NCI-H2081 (cell line): Measurements from ENCODE around the gene HKDC1.
"Not testable (repeated sequence)": the region's sequence is repeated elsewhere in the genome, so short reads cannot be mapped to it uniquely, and the experiment has no call there.

Source experiments
- DNase-seq, 2 experiments: peaks; one replicate each; lab custom pipeline; 2025; lab: John Stamatoyannopoulos, UW

The HKDC1 gene

GRCh38 chr10:69242040-69242851 is 22.1 kb downstream of the HKDC1 start:
- no peak for DNase-seq

- DNase-seq = no peak
These were observed 22.7 kb downstream of the HKDC1 start for GRCh38 chr10:69242852-69243212.

GRCh38 chr10:69243817-69244216 is 23.7 kb downstream of the HKDC1 start:
- DNase-seq = no peak

- DNase-seq = no peak
These were observed 25.9 kb downstream of the HKDC1 start for GRCh38 chr10:69246036-69246435.

DNA sequence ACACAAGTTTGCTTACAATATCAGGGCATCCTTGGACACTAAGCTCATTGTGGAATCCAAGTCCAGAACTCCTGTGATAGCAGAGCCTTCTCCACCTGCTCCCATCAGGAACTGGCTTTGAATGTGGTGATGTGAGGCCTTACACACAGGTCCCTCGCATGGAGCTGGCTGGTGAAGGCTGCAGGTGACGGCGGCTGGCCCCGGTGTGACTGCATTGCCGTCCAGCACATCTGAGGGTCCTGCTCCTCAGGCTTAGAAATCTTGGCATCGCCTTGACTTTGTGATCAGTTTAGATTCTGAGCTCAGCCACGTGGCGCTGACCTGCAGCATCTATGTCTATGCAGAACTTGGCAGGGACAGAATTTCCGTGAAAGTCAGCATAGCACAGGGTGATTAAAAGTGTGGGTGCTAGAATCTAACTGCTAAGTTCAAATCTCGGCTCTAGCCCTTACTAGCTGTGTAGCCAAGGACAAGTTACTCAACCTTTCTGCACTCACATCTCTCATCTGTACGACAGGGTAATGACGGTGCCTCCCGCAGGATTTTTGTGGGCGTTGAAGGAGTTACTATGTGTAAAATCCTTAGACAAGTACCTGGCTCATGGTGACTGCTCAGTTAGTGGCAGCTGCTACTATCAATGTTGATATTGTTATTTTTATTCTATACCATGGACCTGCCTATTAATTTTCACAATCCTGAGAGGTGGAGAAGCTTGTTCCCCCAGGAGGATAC is 26.6 kb downstream of the HKDC1 start:
- DNase-seq = no peak

DNA sequence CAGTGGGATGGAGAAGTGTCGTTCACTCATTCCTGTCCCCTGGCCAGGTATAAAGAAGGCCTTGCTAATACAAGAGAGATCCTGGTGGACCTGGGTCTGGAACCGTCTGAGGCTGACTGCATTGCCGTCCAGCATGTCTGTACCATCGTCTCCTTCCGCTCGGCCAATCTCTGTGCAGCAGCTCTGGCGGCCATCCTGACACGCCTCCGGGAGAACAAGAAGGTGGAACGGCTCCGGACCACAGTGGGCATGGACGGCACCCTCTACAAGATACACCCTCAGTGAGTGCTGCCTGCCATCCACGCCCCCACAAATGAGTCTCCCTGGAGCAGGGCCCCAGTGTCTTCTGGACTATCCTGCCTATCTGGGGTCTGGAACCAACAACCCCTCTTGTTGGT is 27.2 kb downstream of the HKDC1 start:
- no peak for DNase-seq

- DNase-seq = no peak
These were observed 28.1 kb downstream of the HKDC1 start for GRCh38 chr10:69248117-69248730.

- no peak for DNase-seq
These were observed 29.9 kb downstream of the HKDC1 start for GRCh38 chr10:69250041-69250440.

- not testable (repeated sequence) for DNase-seq
These were observed 31.3 kb downstream of the HKDC1 start for GRCh38 chr10:69251417-69251816.

DNA sequence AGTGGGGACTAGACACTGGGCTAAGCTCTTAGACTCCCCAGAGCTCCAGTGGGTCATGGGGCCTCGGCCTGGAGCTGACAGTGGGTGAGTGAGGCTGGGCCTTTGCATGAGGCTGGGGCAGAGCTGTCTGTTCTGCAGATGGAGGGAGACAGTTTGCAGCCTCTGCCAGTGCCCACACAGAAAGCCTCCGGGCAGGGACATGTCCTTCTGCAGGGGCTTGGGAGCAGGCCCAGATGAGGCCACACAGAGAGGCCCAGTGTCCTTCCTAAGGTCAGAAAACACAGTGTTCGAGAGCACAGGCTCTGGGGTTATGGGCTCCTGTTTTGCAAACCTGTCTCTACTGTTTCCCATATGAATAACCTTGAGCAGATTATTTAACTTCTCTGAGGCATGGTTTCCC is 33.0 kb downstream of the HKDC1 start:
- no peak for DNase-seq

DNA sequence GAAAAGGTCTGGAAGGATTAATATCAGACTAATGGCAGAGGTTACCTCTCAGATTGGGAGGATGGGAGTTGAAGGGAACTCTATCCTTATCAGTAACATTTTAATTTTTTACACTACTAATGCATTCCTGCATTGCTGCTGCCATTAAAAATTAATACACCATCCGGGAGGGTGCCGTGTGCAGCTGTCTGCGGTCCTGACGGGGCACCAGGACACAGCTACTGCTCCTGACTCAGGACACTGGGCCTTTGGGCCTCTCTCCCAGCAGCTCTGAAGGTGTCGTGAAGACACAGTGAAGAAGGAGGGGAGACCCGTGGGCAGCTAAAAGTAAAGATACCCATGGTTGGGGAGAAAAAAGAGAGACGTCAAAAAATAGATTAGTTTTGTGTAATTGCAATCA is 34.7 kb downstream of the HKDC1 start:
- DNase-seq = no peak

DNA sequence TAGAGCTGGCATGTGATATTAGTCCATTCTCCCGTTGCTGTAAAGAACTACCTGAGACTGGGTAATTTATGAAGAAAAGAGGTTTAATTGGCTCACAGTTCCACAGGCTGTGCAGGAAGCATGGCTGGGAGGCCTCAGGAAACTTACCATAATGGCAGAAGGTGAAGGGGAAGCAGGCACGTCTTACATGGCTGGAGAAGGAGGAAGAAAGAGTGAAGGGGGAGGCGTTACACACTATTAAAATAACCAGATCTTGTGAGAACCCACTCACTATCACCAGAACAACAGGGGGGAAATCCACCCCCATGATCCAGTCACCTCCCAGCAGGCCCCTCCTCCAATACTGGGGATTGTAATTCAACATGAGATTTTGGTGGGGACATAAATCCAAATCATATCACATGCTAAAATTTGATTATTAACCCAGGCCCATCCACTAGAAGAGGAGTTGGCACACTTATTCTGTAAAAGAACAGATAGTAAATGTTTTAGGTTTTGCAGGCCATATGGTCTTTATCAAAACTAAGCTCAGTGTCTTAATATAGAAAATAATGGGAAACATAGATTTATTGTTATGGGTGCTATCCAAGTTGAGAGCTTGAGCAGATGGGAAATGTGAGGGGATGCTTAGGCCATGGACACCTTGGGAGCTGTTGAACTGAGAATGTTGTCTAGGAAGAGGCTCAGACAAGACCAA is 39.6 kb downstream of the HKDC1 start:
- no peak for DNase-seq

- no peak for DNase-seq
These were observed 41.1 kb downstream of the HKDC1 start for GRCh38 chr10:69261184-69261583.

- DNase-seq = no peak
These were observed 42.2 kb downstream of the HKDC1 start for GRCh38 chr10:69262292-69262751.

GRCh38 chr10:69265521-69265920 is 45.4 kb downstream of the HKDC1 start:
- no peak for DNase-seq

GRCh38 chr10:69268761-69269416 is 48.8 kb downstream of the HKDC1 start:
- DNase-seq = no peak

- DNase-seq = no peak
These were observed 49.6 kb downstream of the HKDC1 start for GRCh38 chr10:69269761-69270160.

DNA sequence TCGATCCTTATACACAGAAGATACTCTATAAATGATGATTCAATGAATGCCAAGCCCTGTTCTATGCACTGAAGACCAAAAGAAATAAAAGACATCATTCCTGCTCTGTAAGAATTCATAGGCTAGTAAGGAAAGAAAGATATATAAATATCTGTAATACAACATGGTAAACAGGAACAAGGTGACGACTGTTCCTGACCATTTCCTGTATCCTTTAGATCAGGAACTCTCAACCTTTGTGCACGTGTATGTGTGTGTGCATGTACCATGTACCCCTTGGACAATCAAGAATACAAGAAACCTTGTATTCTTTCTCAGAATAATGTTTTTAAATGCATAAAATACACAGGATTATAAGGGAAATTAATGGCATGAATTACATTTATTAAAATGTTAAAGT is 50.9 kb downstream of the HKDC1 start:
- DNase-seq = no peak

DNA sequence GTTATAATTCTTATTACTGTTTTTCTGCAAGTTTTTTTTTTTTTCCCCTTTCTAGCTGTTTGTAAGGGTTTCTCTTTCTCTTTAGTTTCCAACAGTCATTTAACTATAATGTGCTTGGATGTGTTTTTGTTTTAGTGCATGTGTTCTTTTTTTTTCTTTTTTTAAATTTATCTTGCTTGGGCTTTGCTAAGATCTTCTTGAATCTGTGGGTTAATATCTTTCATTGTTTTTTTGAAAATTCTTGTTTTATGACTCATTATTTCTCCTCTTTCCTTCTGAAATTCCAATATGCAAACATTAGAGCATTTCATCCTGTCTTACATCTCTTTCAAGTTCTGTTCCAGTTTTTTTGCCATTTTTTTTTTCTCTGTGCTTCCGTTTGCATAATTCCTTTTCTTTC is 52.5 kb downstream of the HKDC1 start:
- no peak for DNase-seq

GRCh38 chr10:69275444-69275843 is 55.3 kb downstream of the HKDC1 start:
- DNase-seq = no peak

DNA sequence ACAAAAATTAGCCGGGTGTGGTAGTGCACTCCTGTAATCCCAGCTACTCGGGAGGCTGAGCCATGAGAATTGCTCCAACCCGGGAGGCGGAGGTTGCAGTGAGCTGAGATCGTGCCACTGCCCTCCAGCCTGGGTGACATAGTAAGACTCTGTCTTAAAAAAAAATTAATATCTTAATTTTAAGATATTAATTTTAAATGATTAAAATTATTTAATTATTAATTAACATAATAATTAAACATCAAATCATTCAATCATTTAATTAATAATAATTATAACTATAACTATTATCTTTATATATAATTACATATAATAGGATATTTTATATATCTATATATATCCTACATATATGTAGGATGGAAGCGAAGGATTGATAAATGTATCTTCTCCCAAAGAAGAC is 56.4 kb downstream of the HKDC1 start:
- DNase-seq = no peak

DNA sequence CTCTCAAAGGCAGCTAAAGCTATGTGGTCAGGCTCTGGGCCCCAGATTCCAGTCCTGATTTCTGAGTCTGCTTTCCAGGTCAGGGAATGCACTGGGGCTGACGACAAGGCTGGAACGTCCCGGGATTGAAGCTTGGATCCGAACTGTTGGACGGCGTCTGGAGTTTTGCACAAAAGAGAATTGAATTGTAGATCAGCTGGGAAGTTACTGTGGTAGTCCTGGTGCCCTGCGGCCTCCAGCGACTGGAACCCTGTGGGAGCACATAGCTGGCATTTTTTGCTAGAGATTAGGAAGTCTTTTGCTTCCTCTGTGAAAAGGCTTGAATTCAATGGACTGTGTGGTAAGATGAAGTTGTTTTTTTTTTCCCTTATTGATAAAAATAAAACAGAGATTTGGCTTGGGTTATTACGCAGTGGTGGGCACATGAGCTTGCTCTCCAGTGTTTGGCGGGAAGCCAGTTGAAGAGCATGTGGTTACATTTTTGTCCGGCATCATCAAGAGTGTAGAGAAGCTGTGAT is 58.4 kb downstream of the HKDC1 start, which contains the start of gene HK1:
TSS of gene HK1 (plus strand) at position 51 of the 518 bp plus-strand sequence.
- DNase-seq = no peak
